ENCODE measurements around the gene PRKCE.

Gene PRKCE

GRCh38 chr2:45892757-45893156, 241.3 kb downstream of the PRKCE start:
- H2BK5ac ChIP-seq (ENCODE audit: low read length): no peak overlapping the region
- H4K8ac ChIP-seq (ENCODE audit: low read depth, low read length): no peak overlapping the region
- no peak overlapping the region for H3K4me3 ChIP-seq (ENCODE audit: low read length)
- no CpG with 5 or more reads among the region's 7 CpGs for WGBS (ENCODE audit: extremely low coverage, insufficient coverage, low lambda C conversion rate)
- no peak for DNase-seq
- no peaks in the 10 kb centered on the region for H3K36me3 ChIP-seq (ENCODE audit: control insufficient read depth, insufficient read depth, low read length)
- H3K4me2 ChIP-seq (ENCODE audit: low read length): no peak overlapping the region
- no peaks in the 10 kb centered on the region for H3K27me3 ChIP-seq (ENCODE audit: insufficient read depth, low read length, poor library complexity)
- H2AK5ac ChIP-seq (ENCODE audit: low read length): no peak overlapping the region
- no peaks in the 10 kb centered on the region for H3K79me1 ChIP-seq (ENCODE audit: low read length)
- H3K27ac ChIP-seq (ENCODE audit: low read depth, low read length): no peak overlapping the region
- no peak overlapping the region for H3K18ac ChIP-seq (ENCODE audit: low read length)
- H3K9ac ChIP-seq (ENCODE audit: low read length): no peak overlapping the region
- H2BK120ac ChIP-seq (ENCODE audit: low read depth, low read length): no peak overlapping the region
- H3K79me2 ChIP-seq (ENCODE audit: control insufficient read depth, insufficient read depth, low read length): no peaks in the 10 kb centered on the region
- no peak overlapping the region for H2BK15ac ChIP-seq (replicated peaks; ENCODE audit: low read depth)
- no peak overlapping the region for H4K5ac ChIP-seq (ENCODE audit: low read length)
- H3K4me1 ChIP-seq (ENCODE audit: control insufficient read depth, low read depth, low read length): no peaks in the 10 kb centered on the region
- no peak overlapping the region for H3K23ac ChIP-seq (ENCODE audit: low read length)
- no peak overlapping the region for H3K4ac ChIP-seq (ENCODE audit: low read depth, low read length)
- no peak overlapping the region for H3K56ac ChIP-seq (ENCODE audit: low read length)

GRCh38 chr2:45894211-45894610, 242.7 kb downstream of the PRKCE start:
- Histone ChIP-seq H3K79me1 (ENCODE audit: low read length) (no peaks in the 10 kb centered on the region), H3K18ac (ENCODE audit: low read length) (no peak overlapping the region), H3K56ac (ENCODE audit: low read length) (no peak overlapping the region), H3K4ac (ENCODE audit: low read depth, low read length) (no peak overlapping the region), H2BK120ac (ENCODE audit: low read depth, low read length) (no peak overlapping the region), H2BK5ac (ENCODE audit: low read length) (no peak overlapping the region), H4K5ac (ENCODE audit: low read length) (no peak overlapping the region), H2BK15ac (replicated peaks; ENCODE audit: low read depth) (no peak overlapping the region), H3K36me3 (ENCODE audit: control insufficient read depth, insufficient read depth, low read length) (no peaks in the 10 kb centered on the region), H3K27me3 (ENCODE audit: insufficient read depth, low read length, poor library complexity) (no peaks in the 10 kb centered on the region), H3K9ac (ENCODE audit: low read length) (no peak overlapping the region), H3K79me2 (ENCODE audit: control insufficient read depth, insufficient read depth, low read length) (no peaks in the 10 kb centered on the region), H3K23ac (ENCODE audit: low read length) (no peak overlapping the region), H3K27ac (ENCODE audit: low read depth, low read length) (no peak overlapping the region), H3K4me3 (ENCODE audit: low read length) (no peak overlapping the region), H4K8ac (ENCODE audit: low read depth, low read length) (no peak overlapping the region), H3K4me1 (ENCODE audit: control insufficient read depth, low read depth, low read length) (no peaks in the 10 kb centered on the region), H2AK5ac (ENCODE audit: low read length) (no peak overlapping the region), H3K4me2 (ENCODE audit: low read length) (no peak overlapping the region)
- no peak for DNase-seq
- WGBS (ENCODE audit: extremely low coverage, insufficient coverage, low lambda C conversion rate): no CpG with 5 or more reads among the region's 4 CpGs

GRCh38 chr2:45895241-45895861, 243.9 kb downstream of the PRKCE start:
- H2BK15ac ChIP-seq (replicated peaks; ENCODE audit: low read depth): no peak overlapping the region
- H4K8ac ChIP-seq (ENCODE audit: low read depth, low read length): no peak overlapping the region
- no peaks in the 10 kb centered on the region for H3K79me1 ChIP-seq (ENCODE audit: low read length)
- no peak overlapping the region for H3K56ac ChIP-seq (ENCODE audit: low read length)
- no peaks in the 10 kb centered on the region for H3K79me2 ChIP-seq (ENCODE audit: control insufficient read depth, insufficient read depth, low read length)
- WGBS (ENCODE audit: extremely low coverage, insufficient coverage, low lambda C conversion rate): no CpG with 5 or more reads among the region's 8 CpGs
- H3K4me1 ChIP-seq (ENCODE audit: control insufficient read depth, low read depth, low read length): no peaks in the 10 kb centered on the region
- H4K5ac ChIP-seq (ENCODE audit: low read length): no peak overlapping the region
- no peak for DNase-seq
- no peak overlapping the region for H3K18ac ChIP-seq (ENCODE audit: low read length)
- no peak overlapping the region for H2BK120ac ChIP-seq (ENCODE audit: low read depth, low read length)
- no peak overlapping the region for H3K4ac ChIP-seq (ENCODE audit: low read depth, low read length)
- no peak overlapping the region for H3K27ac ChIP-seq (ENCODE audit: low read depth, low read length)
- no peak overlapping the region for H2BK5ac ChIP-seq (ENCODE audit: low read length)
- no peak overlapping the region for H3K4me2 ChIP-seq (ENCODE audit: low read length)
- no peak overlapping the region for H3K9ac ChIP-seq (ENCODE audit: low read length)
- no peak overlapping the region for H3K4me3 ChIP-seq (ENCODE audit: low read length)
- H3K36me3 ChIP-seq (ENCODE audit: control insufficient read depth, insufficient read depth, low read length): no peaks in the 10 kb centered on the region
- H2AK5ac ChIP-seq (ENCODE audit: low read length): no peak overlapping the region
- no peaks in the 10 kb centered on the region for H3K27me3 ChIP-seq (ENCODE audit: insufficient read depth, low read length, poor library complexity)
- H3K23ac ChIP-seq (ENCODE audit: low read length): no peak overlapping the region

- H2BK120ac ChIP-seq (ENCODE audit: low read depth, low read length): no peak overlapping the region
- no peak overlapping the region for H3K27ac ChIP-seq (ENCODE audit: low read depth, low read length)
- H2AK5ac ChIP-seq (ENCODE audit: low read length): no peak overlapping the region
- H4K5ac ChIP-seq (ENCODE audit: low read length): no peak overlapping the region
- no peaks in the 10 kb centered on the region for H3K79me1 ChIP-seq (ENCODE audit: low read length)
- H3K23ac ChIP-seq (ENCODE audit: low read length): no peak overlapping the region
- H4K8ac ChIP-seq (ENCODE audit: low read depth, low read length): no peak overlapping the region
- H3K36me3 ChIP-seq (ENCODE audit: control insufficient read depth, insufficient read depth, low read length): no peaks in the 10 kb centered on the region
- H2BK15ac ChIP-seq (replicated peaks; ENCODE audit: low read depth): no peak overlapping the region
- H3K79me2 ChIP-seq (ENCODE audit: control insufficient read depth, insufficient read depth, low read length): no peaks in the 10 kb centered on the region
- no peaks in the 10 kb centered on the region for H3K27me3 ChIP-seq (ENCODE audit: insufficient read depth, low read length, poor library complexity)
- no peak overlapping the region for H3K18ac ChIP-seq (ENCODE audit: low read length)
- no peak overlapping the region for H3K4ac ChIP-seq (ENCODE audit: low read depth, low read length)
- no peak overlapping the region for H3K56ac ChIP-seq (ENCODE audit: low read length)
- no peak overlapping the region for H3K4me3 ChIP-seq (ENCODE audit: low read length)
- no CpG with 5 or more reads among the region's 4 CpGs for WGBS (ENCODE audit: extremely low coverage, insufficient coverage, low lambda C conversion rate)
- H3K9ac ChIP-seq (ENCODE audit: low read length): no peak overlapping the region
- H3K4me1 ChIP-seq (ENCODE audit: control insufficient read depth, low read depth, low read length): no peaks in the 10 kb centered on the region
- no peak overlapping the region for H3K4me2 ChIP-seq (ENCODE audit: low read length)
- no peak overlapping the region for H2BK5ac ChIP-seq (ENCODE audit: low read length)
- no peak for DNase-seq
These were observed 244.8 kb downstream of the PRKCE start for GRCh38 chr2:45896311-45896710.

- Histone ChIP-seq H4K5ac (ENCODE audit: low read length) (no peak overlapping the region), H2BK5ac (ENCODE audit: low read length) (no peak overlapping the region), H2AK5ac (ENCODE audit: low read length) (no peak overlapping the region), H3K56ac (ENCODE audit: low read length) (no peak overlapping the region), H3K4me3 (ENCODE audit: low read length) (no peak overlapping the region), H3K27me3 (ENCODE audit: insufficient read depth, low read length, poor library complexity) (no peaks in the 10 kb centered on the region), H3K36me3 (ENCODE audit: control insufficient read depth, insufficient read depth, low read length) (no peaks in the 10 kb centered on the region), H3K79me2 (ENCODE audit: control insufficient read depth, insufficient read depth, low read length) (no peaks in the 10 kb centered on the region), H2BK120ac (ENCODE audit: low read depth, low read length) (no peak overlapping the region), H3K18ac (ENCODE audit: low read length) (no peak overlapping the region), H3K4me2 (ENCODE audit: low read length) (no peak overlapping the region), H3K27ac (ENCODE audit: low read depth, low read length) (no peak overlapping the region), H2BK15ac (replicated peaks; ENCODE audit: low read depth) (no peak overlapping the region), H4K8ac (ENCODE audit: low read depth, low read length) (no peak overlapping the region), H3K4me1 (ENCODE audit: control insufficient read depth, low read depth, low read length) (no peaks in the 10 kb centered on the region), H3K79me1 (ENCODE audit: low read length) (no peaks in the 10 kb centered on the region), H3K23ac (ENCODE audit: low read length) (no peak overlapping the region), H3K4ac (ENCODE audit: low read depth, low read length) (no peak overlapping the region), H3K9ac (ENCODE audit: low read length) (no peak overlapping the region)
- WGBS (ENCODE audit: extremely low coverage, insufficient coverage, low lambda C conversion rate): no CpG with 5 or more reads among the region's 8 CpGs
- no peak for DNase-seq
These were observed 246.4 kb downstream of the PRKCE start for GRCh38 chr2:45897842-45898241.

- no peak overlapping the region for H3K56ac ChIP-seq (ENCODE audit: low read length)
- H3K4me2 ChIP-seq (ENCODE audit: low read length): no peak overlapping the region
- no peak overlapping the region for H3K18ac ChIP-seq (ENCODE audit: low read length)
- H3K27me3 ChIP-seq (ENCODE audit: insufficient read depth, low read length, poor library complexity): no peaks in the 10 kb centered on the region
- no peak overlapping the region for H3K9ac ChIP-seq (ENCODE audit: low read length)
- no CpG with 5 or more reads among the region's 3 CpGs for WGBS (ENCODE audit: extremely low coverage, insufficient coverage, low lambda C conversion rate)
- no peak overlapping the region for H2BK5ac ChIP-seq (ENCODE audit: low read length)
- H3K36me3 ChIP-seq (ENCODE audit: control insufficient read depth, insufficient read depth, low read length): no peaks in the 10 kb centered on the region
- no peak overlapping the region for H3K23ac ChIP-seq (ENCODE audit: low read length)
- H2BK15ac ChIP-seq (replicated peaks; ENCODE audit: low read depth): no peak overlapping the region
- H4K5ac ChIP-seq (ENCODE audit: low read length): no peak overlapping the region
- no peaks in the 10 kb centered on the region for H3K79me1 ChIP-seq (ENCODE audit: low read length)
- H2BK120ac ChIP-seq (ENCODE audit: low read depth, low read length): no peak overlapping the region
- H4K8ac ChIP-seq (ENCODE audit: low read depth, low read length): no peak overlapping the region
- no peak overlapping the region for H3K27ac ChIP-seq (ENCODE audit: low read depth, low read length)
- no peaks in the 10 kb centered on the region for H3K4me1 ChIP-seq (ENCODE audit: control insufficient read depth, low read depth, low read length)
- H3K4ac ChIP-seq (ENCODE audit: low read depth, low read length): no peak overlapping the region
- H3K79me2 ChIP-seq (ENCODE audit: control insufficient read depth, insufficient read depth, low read length): no peaks in the 10 kb centered on the region
- no peak for DNase-seq
- no peak overlapping the region for H2AK5ac ChIP-seq (ENCODE audit: low read length)
- no peak overlapping the region for H3K4me3 ChIP-seq (ENCODE audit: low read length)
These were observed 247.3 kb downstream of the PRKCE start for GRCh38 chr2:45898819-45899218.
